GM15510 (cell line): Measurements from ENCODE around the gene PDE4D.

Experiments
- POLR2A ChIP-seq: IDR thresholded peaks from 3 replicates; pipeline ENCODE4 v1.6.1; 2011; ENCODE audit warnings: borderline replicate concordance; ENCODE audit not compliant: insufficient read length; ENCODE audit errors: extremely low read depth

The PDE4D gene

GRCh38 chr5:59097712-59098111 is 795.8 kb downstream of the PDE4D start:
- TF ChIP-seq POLR2A, result no peak

DNA sequence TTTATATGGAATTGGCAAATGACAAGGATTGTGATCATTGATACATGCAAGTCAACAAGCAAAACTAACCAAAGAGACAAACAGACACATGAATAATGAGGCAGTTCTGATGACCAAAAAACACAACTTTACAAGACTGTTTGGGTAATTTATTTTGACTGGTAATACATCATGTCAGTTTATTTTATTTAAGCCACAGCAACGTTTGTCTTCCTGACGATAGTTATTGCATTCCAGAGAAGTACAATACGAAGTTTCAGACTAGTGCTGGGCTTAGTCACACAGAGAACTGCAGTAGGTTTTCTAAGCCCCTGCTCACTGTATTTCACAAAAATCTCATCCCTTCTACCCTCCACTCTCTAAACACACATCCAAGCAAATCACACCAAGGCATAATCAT is 796.4 kb downstream of the PDE4D start:
- no peak for TF ChIP-seq POLR2A

DNA sequence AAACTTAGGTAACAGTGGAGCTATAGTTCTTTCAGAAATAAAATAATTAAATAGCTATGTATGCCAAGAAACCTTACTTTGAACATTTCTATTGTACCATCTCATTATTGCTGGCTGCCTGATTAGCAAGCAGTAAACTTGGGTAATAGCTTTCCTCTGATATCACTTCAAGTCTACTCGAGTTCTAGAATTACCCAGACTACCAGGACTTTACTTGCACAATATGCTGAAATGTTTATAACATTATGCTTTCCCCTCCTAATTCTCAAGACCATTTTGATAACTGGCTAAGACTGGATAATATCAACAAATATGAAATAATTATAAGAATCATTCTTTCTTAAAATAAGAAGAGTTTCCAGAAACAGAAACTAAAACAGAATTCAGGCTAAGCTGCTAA is 798.0 kb downstream of the PDE4D start:
- no peak for TF ChIP-seq POLR2A

DNA sequence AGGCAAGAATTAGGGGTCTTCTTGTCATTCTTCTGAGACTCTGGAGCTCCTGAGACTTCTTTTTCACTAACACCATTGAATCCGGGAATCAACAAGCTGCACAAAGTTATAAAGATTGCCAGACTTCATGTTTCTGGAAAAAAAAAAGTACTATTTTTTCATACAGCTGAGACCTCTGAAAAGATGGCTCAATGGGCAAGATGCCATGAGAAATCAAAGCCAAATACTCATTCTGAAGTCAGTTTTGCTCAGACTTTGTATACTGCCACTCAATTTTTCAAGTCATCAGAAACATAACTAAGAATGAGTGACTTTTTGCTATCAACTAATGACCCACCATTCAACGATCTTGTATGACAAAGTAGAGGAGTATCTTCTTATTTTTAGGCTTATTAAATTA is 798.7 kb downstream of the PDE4D start:
- no peak for TF ChIP-seq POLR2A

GRCh38 chr5:59093329-59093728 is 800.2 kb downstream of the PDE4D start:
- no peak for TF ChIP-seq POLR2A

DNA sequence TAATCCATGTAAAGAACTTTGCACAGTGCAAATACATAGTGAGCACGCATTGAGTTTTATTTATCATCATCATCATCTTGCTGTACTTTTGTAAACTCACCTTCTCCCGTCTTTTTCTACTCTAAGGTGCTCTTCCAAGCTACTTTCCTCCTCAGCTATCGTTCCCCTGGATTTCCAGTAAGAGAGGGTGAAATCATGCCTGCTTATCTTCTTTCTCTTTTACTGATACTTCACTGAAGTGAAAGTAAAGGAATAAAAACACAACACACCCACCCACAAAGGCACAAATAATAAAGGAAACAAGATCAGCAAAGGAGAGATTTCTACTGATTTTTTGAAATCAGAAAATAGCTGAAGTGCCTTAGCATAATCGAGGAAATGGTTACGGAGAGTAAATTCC is 800.8 kb downstream of the PDE4D start:
- TF ChIP-seq POLR2A, result no peak

DNA sequence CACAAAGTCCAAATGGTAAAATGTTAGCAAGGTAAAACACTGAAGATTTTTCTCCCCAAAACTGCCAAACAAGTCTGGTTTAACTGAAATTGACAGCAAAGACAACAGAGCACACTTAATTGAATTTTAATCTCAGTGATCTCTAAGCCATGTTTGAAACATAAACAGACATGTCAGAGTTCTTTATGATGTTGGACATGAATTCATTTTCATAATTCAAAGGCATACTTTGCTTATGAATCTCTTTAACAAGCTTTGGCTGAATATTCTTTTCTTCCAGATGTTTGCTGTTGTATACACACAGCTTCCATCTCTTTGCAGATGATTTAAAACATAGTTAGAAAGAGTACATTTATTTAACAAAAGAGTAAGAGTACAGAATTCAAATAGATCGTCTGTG is 801.6 kb downstream of the PDE4D start:
- no peak for TF ChIP-seq POLR2A

GRCh38 chr5:59090323-59090722 is 803.2 kb downstream of the PDE4D start:
- no peak for TF ChIP-seq POLR2A

DNA sequence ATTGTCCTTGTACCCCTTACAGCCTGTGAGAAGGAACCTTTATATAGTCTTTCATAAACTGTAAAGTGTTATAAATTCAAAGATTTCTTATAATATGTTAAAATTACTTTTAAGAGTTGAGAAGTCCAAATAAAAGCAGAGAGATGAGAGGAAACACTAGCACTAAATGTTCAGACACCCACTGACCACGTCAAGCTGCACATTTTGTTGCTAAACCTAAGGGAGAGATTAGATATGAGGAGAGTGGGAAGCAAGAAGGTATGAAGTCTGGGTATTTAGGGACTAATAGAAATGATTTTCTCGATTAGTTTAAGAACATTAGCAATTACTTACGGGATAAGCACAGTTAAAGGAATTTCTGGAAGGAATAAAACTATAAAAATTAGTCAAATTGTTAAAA is 803.8 kb downstream of the PDE4D start:
- no peak for TF ChIP-seq POLR2A

DNA sequence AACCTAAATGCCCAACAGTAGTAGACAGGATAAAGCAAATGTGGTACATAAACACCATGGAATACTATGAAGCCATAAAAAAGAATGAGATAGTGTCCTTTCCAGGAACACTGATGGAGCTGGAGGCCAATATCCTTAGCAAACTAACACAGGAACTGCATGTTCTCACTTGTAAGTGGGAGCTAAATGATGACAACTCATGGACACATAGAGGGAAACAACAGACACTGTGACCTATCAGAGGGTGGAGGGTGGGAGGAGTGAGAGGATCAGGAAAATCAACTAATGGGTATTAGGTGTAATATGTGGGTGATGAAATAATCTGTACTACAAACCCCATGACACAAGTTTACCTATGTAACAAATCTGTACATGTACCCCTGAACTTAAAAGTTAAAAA is 805.0 kb downstream of the PDE4D start:
- TF ChIP-seq POLR2A, result no peak

DNA sequence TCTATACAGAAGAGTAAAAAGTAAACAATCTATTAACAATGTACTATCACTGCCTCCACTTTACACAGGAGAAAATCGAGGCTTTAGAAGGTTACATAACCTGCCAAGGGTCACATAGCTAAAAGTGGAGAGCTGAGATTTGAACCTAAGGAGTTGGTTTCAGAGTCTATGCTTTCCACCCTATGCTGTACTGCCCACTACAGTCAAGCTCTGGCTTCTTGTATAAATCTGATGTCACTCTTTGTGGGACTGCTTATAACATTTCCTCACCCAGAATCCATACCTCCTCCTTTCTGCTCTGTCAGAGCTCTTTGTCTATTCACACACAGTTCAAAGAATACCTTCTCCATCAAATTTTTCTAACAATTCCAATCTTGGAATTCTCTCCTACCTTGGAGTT is 807.5 kb downstream of the PDE4D start:
- no peak for TF ChIP-seq POLR2A

DNA sequence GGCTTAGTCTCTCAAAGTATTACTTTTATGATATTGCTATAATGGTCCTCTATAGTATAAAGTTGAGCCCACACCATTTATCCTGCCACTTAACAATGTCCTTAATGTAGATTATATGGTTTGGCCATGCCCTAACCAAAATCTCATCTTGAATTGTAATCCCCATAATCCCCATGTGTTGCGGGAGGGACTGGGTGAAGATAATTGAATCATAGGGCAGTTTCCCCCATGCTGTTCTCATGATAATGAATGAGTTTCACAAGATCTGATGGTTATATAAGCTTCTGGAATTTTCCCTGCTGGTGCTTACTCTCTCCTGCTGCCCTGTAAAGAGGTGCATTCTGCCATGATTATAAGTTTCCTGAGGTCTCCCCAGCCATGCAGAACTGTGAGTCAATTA is 811.8 kb downstream of the PDE4D start:
- TF ChIP-seq POLR2A, result no peak

GRCh38 chr5:59079622-59080620 is 813.6 kb downstream of the PDE4D start:
- TF ChIP-seq POLR2A, result no peak

GRCh38 chr5:59071755-59072549 is 821.6 kb downstream of the PDE4D start:
- no peak for TF ChIP-seq POLR2A

- no peak for TF ChIP-seq POLR2A
Observed at GRCh38 chr5:59069438-59070079, 824.0 kb downstream of the PDE4D start.

DNA sequence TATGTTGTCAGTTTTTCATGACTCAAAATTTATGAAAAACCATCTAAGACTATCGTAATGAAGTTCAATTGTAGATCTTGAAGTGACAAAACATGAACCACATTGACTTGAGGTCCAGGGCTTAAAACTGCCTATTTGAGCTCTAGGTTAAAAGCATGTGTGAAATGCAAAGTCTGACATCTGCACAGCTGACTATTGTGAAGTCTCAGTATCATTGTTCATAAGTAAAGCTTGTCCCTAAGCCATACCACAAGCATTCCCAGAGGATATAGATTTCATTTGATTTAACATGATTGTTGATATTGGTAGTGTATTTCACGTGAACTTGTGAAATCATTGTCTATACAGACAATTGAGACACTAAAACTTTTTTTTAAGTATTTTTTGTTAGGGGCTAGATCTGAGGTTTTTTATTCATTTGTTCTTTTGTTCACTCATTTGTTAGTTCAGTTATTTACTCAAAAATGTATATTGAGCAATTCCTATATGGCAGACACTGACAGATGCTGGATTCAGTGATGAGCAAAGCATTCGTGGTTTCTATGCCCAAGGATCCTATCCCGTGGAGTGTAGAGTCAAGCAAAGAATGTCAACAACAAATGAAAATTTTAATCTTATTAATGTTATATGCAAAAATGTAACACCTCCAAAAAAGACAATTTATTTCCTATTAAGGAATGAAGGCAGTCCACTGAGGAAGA is 825.4 kb downstream of the PDE4D start:
- TF ChIP-seq POLR2A, result no peak
